AG04449 (cell line): ENCODE measurements around the gene LYST.

ENCODE experiments used
- CTCF ChIA-PET: fragments of 350-600 bp; formaldehyde crosslinking; extraction: SDS; loops from one replicate; lab custom pipeline; 2021; ENCODE audit warnings: antibody characterized with exemption; lab: Yijun Ruan, JAX
- POLR2A ChIA-PET: fragments of 400-600, 350-600 bp; formaldehyde crosslinking; extraction: SDS; loops from one replicate; lab custom pipeline; 2020; ENCODE audit warnings: antibody characterized with exemption, inconsistent platforms; lab: Yijun Ruan, JAX
- DNase-seq: peaks from one replicate; pipeline ENCODE4 v3.0.0-alpha.2; 2010; ENCODE audit warnings: low read depth, low spot score
- H3K4me3 ChIP-seq: 2 replicates; pipeline ENCODE4 v1.5.1; 2011; ENCODE audit warnings: low read depth, mild to moderate bottlenecking, control low read depth, low read length
- CTCF ChIP-seq: IDR thresholded peaks from one replicate; pipeline ENCODE4 v1.5.1; 2011; ENCODE audit warnings: mild to moderate bottlenecking, moderate library complexity, low read length, control low read depth, inconsistent platforms; ENCODE audit not compliant: insufficient read depth; ENCODE audit errors: missing control alignments

The LYST gene

GRCh38 chr1:235673981-235674380, 192.7 kb downstream of the LYST start:
- CTCF ChIA-PET: interaction anchor here (0.6 to 1.3 kb wide), 2 partner anchors 16 to 243 kb away, joined by 3 to 4 read pairs; no protein-coding TSS in a partner anchor
- no peak overlapping the region for H3K4me3 ChIP-seq
- TF ChIP-seq CTCF: no peak
- no peak for DNase-seq
- POLR2A ChIA-PET: no interaction called here

GRCh38 chr1:235671992-235672391, 194.7 kb downstream of the LYST start:
- H3K4me3 ChIP-seq: no peak overlapping the region
- ChIA-PET POLR2A (no interaction called here), CTCF (no interaction called here)
- DNase-seq: no peak
- TF ChIP-seq CTCF: no peak

DNA sequence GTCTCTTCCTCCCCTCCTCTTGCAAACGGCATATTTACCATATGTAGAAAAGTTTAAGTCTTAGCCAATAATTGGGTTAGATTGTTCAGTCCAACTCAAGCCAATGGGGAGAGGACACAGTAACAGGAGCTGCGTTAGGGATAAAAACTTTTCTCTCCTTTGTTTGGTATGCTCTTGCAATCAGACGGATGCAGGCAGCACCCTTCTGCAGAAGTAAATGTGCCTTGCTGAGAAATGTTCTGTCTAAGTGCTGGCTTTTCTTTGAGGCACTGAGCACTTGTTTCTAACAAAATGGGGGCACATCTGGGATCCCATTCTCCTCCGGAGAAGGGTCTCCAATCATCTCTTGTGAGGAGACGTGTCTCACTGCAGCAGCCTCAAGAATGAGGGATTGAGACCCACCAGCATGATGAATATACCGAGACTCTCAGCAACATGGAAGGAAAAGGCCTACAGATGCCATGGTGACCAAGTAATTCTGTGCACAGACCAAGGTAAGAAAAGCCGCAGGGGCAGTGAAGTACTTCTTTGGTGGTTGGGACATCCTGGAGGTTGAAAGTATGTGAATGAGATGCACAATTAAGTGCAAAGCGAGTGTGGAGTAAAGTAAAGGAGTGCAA, 196.4 kb downstream of the LYST start:
- ChIA-PET CTCF (no interaction called here), POLR2A (no interaction called here)
- no peak for TF ChIP-seq CTCF
- DNase-seq: no peak
- H3K4me3 ChIP-seq: no peak overlapping the region

- H3K4me3 ChIP-seq: no peak overlapping the region
- no peak for DNase-seq
- TF ChIP-seq CTCF: no peak
- POLR2A ChIA-PET: no interaction called here
- CTCF ChIA-PET: no interaction called here
These were observed 197.4 kb downstream of the LYST start for GRCh38 chr1:235669277-235669676.

GRCh38 chr1:235663628-235664027, 203.1 kb downstream of the LYST start:
- no peak overlapping the region for H3K4me3 ChIP-seq
- ChIA-PET CTCF (no interaction called here), POLR2A (no interaction called here)
- no peak for DNase-seq
- TF ChIP-seq CTCF: no peak

- CTCF ChIA-PET: interaction anchor here (1.5 kb wide), 1 partner anchor 63 kb away, joined by 3 read pairs; no protein-coding TSS in a partner anchor
- no peak overlapping the region for H3K4me3 ChIP-seq
- POLR2A ChIA-PET: no interaction called here
- DNase-seq: no peak
- TF ChIP-seq CTCF: no peak
These were observed 205.1 kb downstream of the LYST start for GRCh38 chr1:235661568-235661967.
